ENCODE measurements around the gene HAAO. TPM values are rescaled to one million over a fixed set of nuclear protein-coding genes. Genes with fewer than 3 reads are reported as not detected.

Gene HAAO
- total and polyA plus RNA-seq, 2 donors (not counting 1 experiment from before 2014, with no cell fraction given) = 6.4 to 17.6 TPM

DNA sequence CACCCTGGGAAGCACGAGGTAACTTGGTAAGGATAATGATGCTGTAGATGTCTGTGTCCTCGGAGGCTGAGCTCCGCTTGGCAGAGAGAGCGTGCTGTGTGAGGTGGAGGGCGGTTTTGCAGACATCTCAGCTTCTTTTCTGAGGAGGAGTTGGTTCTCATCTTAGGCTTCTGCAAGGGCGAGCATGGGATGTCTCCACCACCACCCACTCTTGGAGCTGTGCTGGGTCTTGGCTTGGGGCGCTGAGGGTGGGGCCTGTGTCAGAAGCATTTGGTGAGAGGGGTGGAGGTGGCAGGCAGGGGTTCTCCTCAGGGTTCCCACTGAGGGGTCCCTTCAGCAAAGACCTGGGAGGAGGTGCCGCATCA, 37.6 kb downstream of the HAAO start:
- ATAC-seq (ENCODE audit: low read depth) (no peak), DNase-seq (no peak)
- H3K27me3 ChIP-seq (replicated peaks in 1 of 4; ENCODE audit: control extremely low read depth in 1 of 4, control insufficient read depth in 3 of 4, insufficient read depth in 4 of 4, low read length in 3 of 4) = no peaks in the 10 kb centered on the region
- no peaks in the 10 kb centered on the region for H3K36me3 ChIP-seq (replicated peaks in 1 of 2; ENCODE audit: control extremely low read depth in 1 of 2, control insufficient read depth in 1 of 2, extremely low read depth in 1 of 2, insufficient read depth in 2 of 2, low read length in 1 of 2)
- H3K27ac Mint-ChIP-seq = peak overlapping the region; percentile 89
- H3K4me3 ChIP-seq (ENCODE audit: control extremely low read depth in 1 of 5, extremely low read depth in 1 of 5, insufficient read depth in 1 of 5, low read depth in 2 of 5, low read length in 4 of 5) = no peak overlapping the region
- TF ChIP-seq, protein P1, sequence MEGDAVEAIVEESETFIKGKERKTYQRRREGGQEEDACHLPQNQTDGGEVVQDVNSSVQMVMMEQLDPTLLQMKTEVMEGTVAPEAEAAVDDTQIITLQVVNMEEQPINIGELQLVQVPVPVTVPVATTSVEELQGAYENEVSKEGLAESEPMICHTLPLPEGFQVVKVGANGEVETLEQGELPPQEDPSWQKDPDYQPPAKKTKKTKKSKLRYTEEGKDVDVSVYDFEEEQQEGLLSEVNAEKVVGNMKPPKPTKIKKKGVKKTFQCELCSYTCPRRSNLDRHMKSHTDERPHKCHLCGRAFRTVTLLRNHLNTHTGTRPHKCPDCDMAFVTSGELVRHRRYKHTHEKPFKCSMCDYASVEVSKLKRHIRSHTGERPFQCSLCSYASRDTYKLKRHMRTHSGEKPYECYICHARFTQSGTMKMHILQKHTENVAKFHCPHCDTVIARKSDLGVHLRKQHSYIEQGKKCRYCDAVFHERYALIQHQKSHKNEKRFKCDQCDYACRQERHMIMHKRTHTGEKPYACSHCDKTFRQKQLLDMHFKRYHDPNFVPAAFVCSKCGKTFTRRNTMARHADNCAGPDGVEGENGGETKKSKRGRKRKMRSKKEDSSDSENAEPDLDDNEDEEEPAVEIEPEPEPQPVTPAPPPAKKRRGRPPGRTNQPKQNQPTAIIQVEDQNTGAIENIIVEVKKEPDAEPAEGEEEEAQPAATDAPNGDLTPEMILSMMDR (IDR thresholded peaks at IDR 0.05) = no peak
- TF ChIP-seq EZH2 (IDR thresholded peaks at IDR 0.05; ENCODE audit: borderline replicate concordance, insufficient read depth, low read depth, low read length, poor library complexity, severe bottlenecking) = no peak
- H3K9me3 ChIP-seq (ENCODE audit: control extremely low read depth in 1 of 3, control insufficient read depth in 2 of 3, insufficient read depth in 1 of 3, low read length in 2 of 3) = no peaks in the 10 kb centered on the region
- ChIA-PET CTCF (interaction anchor here (0.7 to 1.5 kb wide), 9 partner anchors 14 to 91 kb away, joined by 3 to 4 read pairs (median 3); partner anchors contain the start of gene HAAO), POLR2A (interaction anchor here (0.9 kb wide), 1 partner anchor 155 kb away, joined by 3 read pairs; no protein-coding TSS in a partner anchor)
- no peaks in the 10 kb centered on the region for H3K9me3 Mint-ChIP-seq (ENCODE audit: insufficient read depth)
- H3K9ac ChIP-seq (ENCODE audit: low read length) = no peak overlapping the region
- intact Hi-C loops (cut with micrococcal nuclease) = loop anchor here (1.0 to 5.0 kb wide), 3 partner anchors 38 to 392 kb away; partner anchors contain the start of genes COX7A2L and HAAO
- H3K4me1 Mint-ChIP-seq = peaks cover 47% of the 10 kb centered on the region
- H3K27me3 Mint-ChIP-seq = no peaks in the 10 kb centered on the region
- H3K27ac ChIP-seq (ENCODE audit: low read length in 2 of 2) = peak overlapping the region; percentile 37 to 50
- no peaks in the 10 kb centered on the region for H4K20me1 ChIP-seq (ENCODE audit: control insufficient read depth, insufficient read depth, low read length, poor library complexity, severe bottlenecking)
- peak overlapping the region; percentile 63 for H3K4me2 ChIP-seq (replicated peaks; ENCODE audit: low read depth, low read length, poor library complexity, severe bottlenecking)
- H2AFZ ChIP-seq (ENCODE audit: insufficient read depth, low read depth, low read length, poor library complexity, severe bottlenecking) = peak overlapping the region; percentile 36
- peaks cover 46 to 47% of the 10 kb centered on the region in 2 donors for H3K4me1 ChIP-seq (ENCODE audit: control insufficient read depth in 2 of 2, insufficient read depth in 2 of 2, low read length in 2 of 2)
- no peaks in the 10 kb centered on the region for H3K79me2 ChIP-seq (ENCODE audit: control insufficient read depth, insufficient read depth, low read length)
- peak overlapping the region; percentile 78 for H3K4me3 Mint-ChIP-seq
- 79% methylated on average over 7 of the region's 8 CpGs for WGBS (ENCODE audit: insufficient coverage)

DNA sequence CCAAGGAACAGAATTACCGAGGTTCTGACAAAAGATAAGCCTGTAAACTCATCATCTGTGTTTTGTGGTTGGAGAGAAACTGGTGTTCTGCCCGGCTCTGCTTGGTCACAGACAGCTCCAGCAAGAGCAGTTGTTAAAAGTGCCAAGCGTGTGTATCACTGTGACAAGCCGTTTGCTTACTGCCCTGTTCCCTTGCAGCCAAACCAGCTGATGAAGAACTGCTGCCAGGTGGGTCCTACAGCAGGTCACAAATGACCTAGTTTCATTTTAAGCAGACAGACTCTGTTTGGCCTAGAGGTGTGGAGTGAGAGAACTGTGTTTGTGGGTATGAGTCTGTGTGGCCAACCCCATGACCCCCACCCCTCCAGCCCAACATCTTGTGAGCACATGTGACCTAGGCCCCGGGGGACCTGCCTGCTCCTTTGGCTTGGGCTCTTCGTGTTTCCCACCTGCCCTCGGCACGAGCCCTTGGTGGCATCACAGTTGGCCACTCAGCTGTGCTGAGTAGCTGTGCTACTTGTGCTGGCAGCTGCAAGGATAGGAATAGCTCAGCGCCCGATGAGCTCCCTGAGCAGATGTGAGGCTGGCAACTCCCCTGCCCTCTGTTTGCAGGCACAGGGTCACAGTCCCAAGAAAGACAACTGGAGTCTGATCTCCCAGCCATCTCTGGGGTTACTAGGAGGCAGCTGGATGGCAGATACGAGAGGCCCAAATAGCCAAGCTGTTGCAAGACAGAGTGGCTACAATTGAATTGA, 38.2 kb downstream of the HAAO start:
- peak overlapping the region; percentile 63 for H3K4me2 ChIP-seq (replicated peaks; ENCODE audit: low read depth, low read length, poor library complexity, severe bottlenecking)
- peak; percentile 81 for ATAC-seq (ENCODE audit: low read depth)
- H3K27ac ChIP-seq (ENCODE audit: low read length in 2 of 2) = peak overlapping the region; percentile 37 to 50
- intact Hi-C loops (cut with micrococcal nuclease) = loop anchor here (1.0 to 5.0 kb wide), 3 partner anchors 38 to 392 kb away; partner anchors contain the start of genes COX7A2L and HAAO
- Mint-ChIP-seq H3K4me1 (peaks cover 47% of the 10 kb centered on the region), H3K9me3 (ENCODE audit: insufficient read depth) (no peaks in the 10 kb centered on the region), H3K27ac (peak overlapping the region; percentile 89), H3K4me3 (peak overlapping the region; percentile 78), H3K27me3 (no peaks in the 10 kb centered on the region)
- no peaks in the 10 kb centered on the region for H3K27me3 ChIP-seq (replicated peaks in 1 of 4; ENCODE audit: control extremely low read depth in 1 of 4, control insufficient read depth in 3 of 4, insufficient read depth in 4 of 4, low read length in 3 of 4)
- H3K9ac ChIP-seq (ENCODE audit: low read length) = peak overlapping the region; percentile 2
- peak; percentile 85 for DNase-seq
- H3K79me2 ChIP-seq (ENCODE audit: control insufficient read depth, insufficient read depth, low read length) = no peaks in the 10 kb centered on the region
- H3K4me3 ChIP-seq (ENCODE audit: control extremely low read depth in 1 of 5, extremely low read depth in 1 of 5, insufficient read depth in 1 of 5, low read depth in 2 of 5, low read length in 4 of 5) = peak overlapping the region in 2 of 5 experiments; percentile 19 to 38
- no peaks in the 10 kb centered on the region for H3K36me3 ChIP-seq (replicated peaks in 1 of 2; ENCODE audit: control extremely low read depth in 1 of 2, control insufficient read depth in 1 of 2, extremely low read depth in 1 of 2, insufficient read depth in 2 of 2, low read length in 1 of 2)
- H3K4me1 ChIP-seq (ENCODE audit: control insufficient read depth in 2 of 2, insufficient read depth in 2 of 2, low read length in 2 of 2) = peaks cover 46 to 47% of the 10 kb centered on the region in 2 donors
- no peaks in the 10 kb centered on the region for H3K9me3 ChIP-seq (ENCODE audit: control extremely low read depth in 1 of 3, control insufficient read depth in 2 of 3, insufficient read depth in 1 of 3, low read length in 2 of 3)
- ChIA-PET CTCF (interaction anchor here (0.6 to 1.5 kb wide), 9 partner anchors 15 to 91 kb away, joined by 3 to 4 read pairs (median 3); partner anchors contain the start of gene HAAO), POLR2A (interaction anchor here (0.9 to 2.8 kb wide), 3 partner anchors 38 to 155 kb away, joined by 3 to 15 read pairs (median 6); partner anchors contain the start of gene HAAO)
- WGBS (ENCODE audit: insufficient coverage) = 12% methylated on average over 10 of the region's 11 CpGs
- TF ChIP-seq EZH2 (IDR thresholded peaks at IDR 0.05; ENCODE audit: borderline replicate concordance, insufficient read depth, low read depth, low read length, poor library complexity, severe bottlenecking) = no peak
- TF ChIP-seq, protein P1 (IDR thresholded peaks at IDR 0.05) = no peak
- H2AFZ ChIP-seq (ENCODE audit: insufficient read depth, low read depth, low read length, poor library complexity, severe bottlenecking) = peak overlapping the region; percentile 36
- H4K20me1 ChIP-seq (ENCODE audit: control insufficient read depth, insufficient read depth, low read length, poor library complexity, severe bottlenecking) = no peaks in the 10 kb centered on the region

Measured in B cell (primary cell).